Skeletal muscle satellite cell (primary cell): ENCODE measurements around the gene PHKG1.
"Not testable (repeated sequence)": the region's sequence is repeated elsewhere in the genome, so short reads cannot be mapped to it uniquely, and the experiment has no call there.

Experiments
- H3K27me3 ChIP-seq: 2 replicates; pipeline ENCODE4 v1.7.0; 2013; ENCODE audit warnings: low read length; ENCODE audit not compliant: control insufficient read depth, insufficient read depth
- H3K36me3 ChIP-seq: 2 replicates; pipeline ENCODE4 v1.7.0; 2013; ENCODE audit warnings: mild to moderate bottlenecking, control low read depth, low read length; ENCODE audit not compliant: insufficient read depth
- H3K4me1 ChIP-seq: 2 replicates; pipeline ENCODE4 v1.7.0; 2013; ENCODE audit warnings: low read length; ENCODE audit not compliant: control insufficient read depth, insufficient read depth
- H3K4me2 ChIP-seq: 2 replicates; pipeline ENCODE4 v1.7.0; 2013; ENCODE audit warnings: mild to moderate bottlenecking, low read length
- H3K4me3 ChIP-seq: 2 replicates; pipeline ENCODE4 v1.7.0; 2013; ENCODE audit warnings: low read length
- H3K9ac ChIP-seq: 2 replicates; pipeline ENCODE4 v1.7.0; 2013; ENCODE audit warnings: mild to moderate bottlenecking, low read depth, low read length, moderate library complexity
- H3K9me3 ChIP-seq: replicated peaks from 2 replicates; pipeline ENCODE4 v1.7.0; 2013; ENCODE audit warnings: mild to moderate bottlenecking, control low read depth, low read length

The PHKG1 gene

GRCh38 chr7:56051339-56052191 lies 41.2 kb downstream of the PHKG1 start, which contains the start of the genes CCT6A and PSPH:
Gene CCT6A (plus strand): TSS chr7:56051765. CDS start chr7:56051849, 84 bp downstream.
Gene PSPH (minus strand): TSS chr7:56051444. CDS start chr7:56021212, 30,232 bp downstream.
- peak within 1 kb of the TSS; percentile 93 for H3K4me3 ChIP-seq
- H3K36me3 ChIP-seq, result peaks cover 38% of the 10 kb centered on the region
- peak within 1 kb of the TSS; percentile 98 for H3K4me2 ChIP-seq
- peak within 1 kb of the TSS; percentile 99 for H3K9ac ChIP-seq
- peaks cover 25% of the 10 kb centered on the region for H3K4me1 ChIP-seq
- H3K27me3 ChIP-seq, result no peaks in the 10 kb centered on the region
- no peaks in the 10 kb centered on the region for H3K9me3 ChIP-seq

GRCh38 chr7:56051053-56051338 lies 41.8 kb downstream of the PHKG1 start:
- peaks cover 28% of the 10 kb centered on the region for H3K4me1 ChIP-seq
- H3K9ac ChIP-seq, result peak overlapping the region; percentile 99
- H3K4me3 ChIP-seq, result peak overlapping the region; percentile 93

GRCh38 chr7:56048763-56049162 lies 44.0 kb downstream of the PHKG1 start:
- H3K27me3 ChIP-seq, H3K9me3 ChIP-seq, H3K9ac ChIP-seq, H3K4me3 ChIP-seq, H3K4me2 ChIP-seq: not testable (repeated sequence)
- Histone ChIP-seq H3K36me3 (peaks cover 14% of the 10 kb centered on the region), H3K4me1 (peaks cover 28% of the 10 kb centered on the region)

More at GRCh38 chr7:56051053-56051338, 41.8 kb downstream of the PHKG1 start:
- Histone ChIP-seq H3K9me3 (no peaks in the 10 kb centered on the region), H3K36me3 (peaks cover 34% of the 10 kb centered on the region), H3K4me2 (peak overlapping the region; percentile 95), H3K27me3 (no peaks in the 10 kb centered on the region)

DNA sequence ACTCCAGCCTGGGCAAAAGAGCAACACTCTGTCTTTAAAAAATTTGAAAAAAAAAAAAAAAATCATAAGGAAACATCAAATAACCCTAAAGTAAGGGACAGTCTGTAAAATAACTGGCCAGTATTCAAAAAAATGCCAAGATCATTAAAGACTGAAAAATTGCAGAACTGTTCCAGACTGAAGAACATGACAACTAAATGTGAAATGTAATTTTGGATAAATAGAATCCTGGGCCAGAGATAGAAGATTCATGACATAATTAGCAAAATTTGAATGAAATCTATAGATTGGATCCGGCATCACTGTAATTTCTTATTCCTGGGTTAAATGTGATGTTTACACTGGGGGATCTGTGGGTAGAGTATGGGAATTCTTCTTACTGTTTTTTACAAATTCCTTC lies 44.5 kb downstream of the PHKG1 start:
- no peak overlapping the region for H3K4me3 ChIP-seq
- peaks cover 9% of the 10 kb centered on the region for H3K36me3 ChIP-seq
- no peak overlapping the region for H3K9ac ChIP-seq
- H3K9me3 ChIP-seq, result no peaks in the 10 kb centered on the region
- peaks cover 24% of the 10 kb centered on the region for H3K4me1 ChIP-seq
- no peak overlapping the region for H3K4me2 ChIP-seq
- no peaks in the 10 kb centered on the region for H3K27me3 ChIP-seq

DNA sequence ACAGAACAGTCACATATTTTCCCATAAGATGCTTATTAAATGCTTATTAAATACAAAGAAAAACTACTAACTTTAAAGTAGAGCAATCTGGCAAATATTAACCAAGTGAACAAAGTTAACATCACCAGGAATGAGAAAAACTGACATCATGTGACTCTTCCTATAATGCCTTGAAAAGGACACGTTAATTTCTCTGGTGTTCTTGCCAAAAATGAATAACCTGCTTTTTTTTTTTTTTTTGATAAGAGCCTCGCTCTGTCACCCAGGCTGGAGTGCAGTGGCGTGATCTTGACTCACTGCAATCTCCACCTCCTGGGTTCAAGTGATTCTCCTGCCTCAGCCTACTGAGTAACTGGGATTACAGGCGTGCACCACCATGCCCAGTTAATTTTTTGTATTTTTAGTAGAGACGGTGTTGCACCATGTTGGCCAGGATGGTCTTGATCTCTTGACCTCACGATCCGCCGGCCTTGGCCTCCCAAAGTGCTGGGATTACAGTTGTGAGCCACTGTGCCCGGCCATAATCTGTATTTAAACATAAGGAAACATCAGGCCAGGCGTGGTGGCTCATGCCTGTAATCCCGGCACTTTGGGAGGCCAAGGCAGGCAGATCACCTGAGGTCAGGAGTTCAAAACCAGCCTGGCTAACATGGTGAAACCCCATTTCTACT lies 45.2 kb downstream of the PHKG1 start:
- not testable (repeated sequence) for H3K4me3 ChIP-seq, H3K27me3 ChIP-seq, H3K9me3 ChIP-seq, H3K36me3 ChIP-seq
- peak overlapping the region; percentile 51 for H3K9ac ChIP-seq
- peaks cover 17% of the 10 kb centered on the region for H3K4me1 ChIP-seq
- peak overlapping the region; percentile 16 for H3K4me2 ChIP-seq

- no peak overlapping the region for H3K4me3 ChIP-seq
- peak overlapping the region; percentile 39 for H3K4me2 ChIP-seq
- no peaks in the 10 kb centered on the region for H3K9me3 ChIP-seq
- H3K27me3 ChIP-seq, result no peaks in the 10 kb centered on the region
- peaks cover 17% of the 10 kb centered on the region for H3K4me1 ChIP-seq
- H3K36me3 ChIP-seq, result peaks cover 6% of the 10 kb centered on the region
- H3K9ac ChIP-seq, result peak overlapping the region; percentile 51
These were observed 45.9 kb downstream of the PHKG1 start for GRCh38 chr7:56046721-56047445.

- H3K27me3 ChIP-seq, H3K4me2 ChIP-seq, H3K9ac ChIP-seq, H3K36me3 ChIP-seq, H3K4me3 ChIP-seq, H3K9me3 ChIP-seq: not testable (repeated sequence)
- peaks cover 17% of the 10 kb centered on the region for H3K4me1 ChIP-seq
These were observed 47.0 kb downstream of the PHKG1 start for GRCh38 chr7:56045758-56046157.

DNA sequence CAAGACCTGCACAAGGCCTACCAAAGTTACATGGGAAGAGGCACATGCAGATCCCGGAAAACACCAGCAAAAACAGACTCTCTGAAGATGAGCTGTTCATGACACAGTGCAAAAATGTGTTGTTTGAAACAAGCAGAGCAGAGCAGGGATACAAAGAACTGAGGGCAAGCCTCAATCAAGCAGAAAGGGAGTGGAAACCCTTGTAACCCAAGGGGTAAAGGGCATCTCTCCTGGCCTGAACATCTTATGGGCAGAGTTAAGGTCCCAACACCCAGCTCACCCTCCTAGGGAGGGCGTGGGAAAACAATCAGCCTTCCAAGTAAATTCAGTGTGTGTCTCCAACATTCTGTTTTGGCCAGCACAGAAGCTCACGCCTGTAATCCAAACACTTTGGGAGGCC lies 52.0 kb downstream of the PHKG1 start:
- H3K27me3 ChIP-seq, result no peaks in the 10 kb centered on the region
- no peak overlapping the region for H3K9ac ChIP-seq
- no peaks in the 10 kb centered on the region for H3K4me1 ChIP-seq
- H3K4me3 ChIP-seq, result no peak overlapping the region
- H3K9me3 ChIP-seq, result no peaks in the 10 kb centered on the region
- peaks cover 6% of the 10 kb centered on the region for H3K36me3 ChIP-seq
- H3K4me2 ChIP-seq, result no peak overlapping the region

DNA sequence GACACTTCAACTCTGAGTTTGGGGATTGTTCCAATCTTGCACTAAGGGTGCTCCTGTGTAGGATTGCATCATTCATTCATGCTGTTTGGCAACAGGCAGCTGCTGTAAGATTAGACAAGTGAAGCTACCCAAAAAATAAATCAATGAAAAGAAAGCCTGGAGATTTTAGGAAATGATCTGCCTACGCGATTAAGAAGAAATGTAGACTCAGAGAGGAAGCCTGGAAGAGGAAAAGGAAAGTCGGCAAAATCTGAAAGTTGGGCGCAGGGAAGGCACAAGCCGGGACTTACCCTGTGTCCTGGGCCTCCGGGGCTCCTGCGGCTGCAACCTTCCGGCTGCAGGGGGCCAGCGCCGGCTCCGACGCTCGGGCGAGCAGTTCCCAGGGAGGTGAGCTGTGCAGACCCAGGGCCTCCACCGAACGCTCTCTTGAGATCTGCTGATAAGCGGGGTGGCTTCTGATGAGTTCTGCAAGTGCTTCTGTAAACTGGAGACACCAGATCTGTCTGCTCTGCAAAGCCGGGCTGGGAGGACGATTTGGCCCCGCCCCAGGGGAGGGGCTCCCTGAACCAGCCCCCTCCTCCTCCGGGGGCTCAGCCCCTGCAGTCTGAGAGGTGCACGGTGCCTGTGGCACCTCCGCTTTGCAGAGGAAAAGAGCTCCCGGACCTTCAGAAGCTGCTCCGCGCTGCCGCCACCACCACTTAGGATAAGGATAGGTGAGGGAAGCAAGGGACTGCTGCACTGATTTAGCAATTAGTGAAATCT lies 58.9 kb downstream of the PHKG1 start:
- Histone ChIP-seq H3K36me3 (peaks cover 15% of the 10 kb centered on the region), H3K9ac (peak overlapping the region; percentile 77), H3K4me2 (peak overlapping the region; percentile 100), H3K4me1 (no peaks in the 10 kb centered on the region), H3K9me3 (no peaks in the 10 kb centered on the region), H3K4me3 (peak overlapping the region; percentile 99), H3K27me3 (no peaks in the 10 kb centered on the region)

- peaks cover 15% of the 10 kb centered on the region for H3K36me3 ChIP-seq
- not testable (repeated sequence) for H3K9me3 ChIP-seq, H3K4me2 ChIP-seq, H3K27me3 ChIP-seq, H3K4me3 ChIP-seq, H3K4me1 ChIP-seq, H3K9ac ChIP-seq
These were observed 60.2 kb downstream of the PHKG1 start for GRCh38 chr7:56032578-56032977.

GRCh38 chr7:56031556-56031955 lies 61.2 kb downstream of the PHKG1 start:
- not testable (repeated sequence) for H3K4me3 ChIP-seq, H3K4me2 ChIP-seq, H3K9ac ChIP-seq, H3K4me1 ChIP-seq, H3K9me3 ChIP-seq, H3K27me3 ChIP-seq
- H3K36me3 ChIP-seq, result peaks cover 15% of the 10 kb centered on the region
